ENCODE results near the gene NKPD1. TPM values are rescaled to one million over a fixed set of nuclear protein-coding genes. Genes with fewer than 3 reads are reported as not detected.
A peak's percentile ranks its signal among the peaks of the same experiment; 100 is the strongest.

The NKPD1 gene, protein sequence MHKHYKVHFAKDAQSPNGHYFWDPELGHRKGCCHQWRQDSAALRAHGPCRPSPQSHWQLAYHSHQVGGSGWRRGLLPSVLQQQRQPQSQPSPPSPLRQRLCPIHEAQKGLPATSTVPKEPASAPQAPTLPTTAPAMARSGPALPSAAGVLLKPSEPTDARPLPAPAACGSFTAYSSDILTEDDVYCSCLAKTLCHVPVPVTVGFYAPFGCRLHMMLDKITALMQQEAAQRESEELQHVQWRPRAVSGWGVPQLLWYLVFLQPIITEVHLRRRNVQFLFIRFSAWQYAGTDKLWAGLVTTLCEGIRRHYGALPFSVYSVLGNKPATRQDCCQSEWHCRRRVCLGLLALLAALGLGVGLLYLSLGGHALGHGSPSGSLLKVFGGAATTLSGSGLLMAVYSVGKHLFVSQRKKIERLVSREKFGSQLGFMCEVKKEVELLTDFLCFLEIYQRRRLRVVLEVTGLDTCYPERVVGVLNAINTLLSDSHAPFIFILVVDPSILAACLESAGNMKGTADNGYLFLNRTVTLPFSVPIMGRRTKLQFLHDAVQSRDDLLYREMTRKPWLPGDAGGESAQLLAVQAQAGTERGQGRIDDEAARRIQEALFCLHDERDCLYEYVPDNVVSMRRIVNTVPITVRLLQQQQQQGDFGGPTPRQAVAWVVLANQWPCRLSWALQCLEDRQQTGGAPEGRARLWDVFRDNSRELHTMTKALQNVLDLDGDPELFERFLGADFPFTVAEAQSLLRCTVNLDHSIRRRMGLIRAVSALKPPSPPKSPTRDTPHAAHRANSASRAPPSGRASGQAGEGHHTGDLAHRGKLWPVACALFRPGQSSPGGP
- total RNA-seq (2014; rRNA removed; shearing (Covaris generic)) (0.11 and 0.25 TPM in 2 replicates), polyA plus RNA-seq (2016; fragmentation: Nextera tagmentation; extraction: Ambion mirVana) (not detected in 2 replicates)

DNA sequence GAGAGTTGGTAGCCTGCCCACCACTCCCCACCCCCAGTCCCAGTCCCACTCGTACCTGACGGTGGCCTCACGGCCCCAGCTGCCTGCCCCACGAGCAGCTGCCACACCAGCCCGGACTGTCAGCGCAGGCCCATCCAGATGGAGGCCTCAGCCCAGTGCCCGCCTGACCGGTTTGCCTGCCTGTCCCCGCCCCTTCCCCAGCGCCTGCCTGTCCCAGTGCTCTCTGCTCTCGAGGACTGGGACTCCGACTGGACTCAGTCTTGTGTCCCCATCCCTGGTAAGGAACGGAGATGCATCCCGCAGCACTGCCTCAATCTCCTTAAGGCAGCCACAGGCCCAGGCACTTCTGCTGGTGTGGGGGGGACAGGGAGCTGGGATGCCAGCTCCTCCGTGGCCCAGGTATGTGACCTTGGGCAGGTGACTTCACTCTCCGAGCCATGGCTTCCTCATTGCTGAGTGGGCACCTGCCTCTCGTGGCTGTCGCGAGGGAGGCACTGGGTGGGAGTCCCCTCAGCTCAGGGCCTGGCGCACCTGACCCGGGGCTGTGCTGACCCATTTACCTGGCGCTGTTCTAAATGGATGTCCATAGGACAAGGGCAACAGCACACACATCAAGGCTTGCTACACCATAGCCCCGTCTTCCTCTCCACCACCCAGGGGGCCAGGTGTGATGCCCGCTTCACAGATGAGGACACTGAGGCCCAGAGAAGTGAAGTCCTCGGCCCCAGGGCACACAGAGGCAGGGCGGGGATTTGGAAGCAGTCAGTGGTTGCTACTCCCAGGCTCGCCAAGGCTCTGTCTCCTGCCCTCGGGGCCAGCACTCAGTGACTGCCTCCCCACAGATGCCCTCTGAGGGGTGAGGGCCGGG lies at the start of gene NKPD1:
TSS of gene NKPD1 (minus strand) at position 113 of the 868 bp plus-strand sequence. CDS start 832 bp downstream, outside the sequence.
- in situ Hi-C loops (cut with MboI): no loop called here
- Histone ChIP-seq H3K4me1 (ENCODE audit: insufficient read depth) (peaks cover 4% of the 10 kb centered on the region), H3K36me3 (ENCODE audit: low read depth) (no peaks in the 10 kb centered on the region), H3K9me3 (ENCODE audit: low read depth) (no peaks in the 10 kb centered on the region), H3K27me3 (replicated peaks; ENCODE audit: insufficient read depth) (no peaks in the 10 kb centered on the region), H3K79me2 (ENCODE audit: insufficient read depth) (no peaks in the 10 kb centered on the region), H2AFZ (no peak within 1 kb of the TSS), H3K9me2 (ENCODE audit: insufficient read depth) (no peaks in the 10 kb centered on the region), H4K20me1 (ENCODE audit: insufficient read depth) (no peaks in the 10 kb centered on the region), H3K4me3 (no peak within 1 kb of the TSS), H3F3A (ENCODE audit: insufficient read depth) (no peaks in the 10 kb centered on the region), H3K9ac (no peak within 1 kb of the TSS), H3K4me2 (ENCODE audit: unreplicated experiment) (no peak within 1 kb of the TSS), H3K27ac (no peak within 1 kb of the TSS)
- WGBS, 2 experiments (ENCODE audit: low coverage in 1 of 2, low lambda C conversion rate in 2 of 2, missing lambda C conversion rate in 2 of 2): 42 to 45% methylated on average over 23 to 29 of the region's 29 CpGs
- peak; percentile 43 for DNase-seq
- TF ChIP-seq EZH2 (IDR thresholded peaks at IDR 0.05; ENCODE audit: insufficient read depth, poor library complexity, severe bottlenecking) (no peak), EZH2phosphoT487 (IDR thresholded peaks at IDR 0.05; ENCODE audit: insufficient read depth, low read depth) (no peak)

DNA sequence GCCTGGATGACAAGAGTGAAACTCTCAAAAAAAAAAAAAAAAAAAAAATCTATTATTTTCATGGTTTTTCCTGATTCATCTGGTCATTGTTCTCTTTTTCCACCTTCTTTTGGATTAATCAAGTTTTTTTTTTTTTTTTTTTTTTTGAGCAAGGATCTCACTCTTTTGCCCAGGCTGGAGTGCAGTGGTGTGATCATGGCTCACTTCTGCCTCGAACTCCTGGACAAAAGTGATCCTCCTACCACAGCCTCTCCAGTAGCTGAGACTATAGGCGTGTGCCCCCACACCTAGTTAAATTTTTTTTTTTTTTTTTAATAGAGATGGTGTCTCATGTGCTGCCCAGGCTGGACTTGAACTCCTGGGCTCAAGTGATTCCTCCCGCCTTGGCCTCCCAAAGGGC lies 45.5 kb upstream of the NKPD1 start:
- 75 to 83% methylated on average over 3 of the region's 3 CpGs for WGBS, 2 experiments (ENCODE audit: low coverage in 1 of 2, low lambda C conversion rate in 2 of 2, missing lambda C conversion rate in 2 of 2)
- Histone ChIP-seq H2AFZ (no peak overlapping the region), H3K4me3 (no peak overlapping the region), H3K9me3 (ENCODE audit: low read depth) (no peaks in the 10 kb centered on the region), H3K9ac (no peak overlapping the region), H3F3A (ENCODE audit: insufficient read depth) (no peaks in the 10 kb centered on the region), H3K4me1 (ENCODE audit: insufficient read depth) (no peaks in the 10 kb centered on the region), H3K27me3 (replicated peaks; ENCODE audit: insufficient read depth) (no peaks in the 10 kb centered on the region), H3K27ac (no peak overlapping the region), H4K20me1 (ENCODE audit: insufficient read depth) (no peaks in the 10 kb centered on the region), H3K4me2 (ENCODE audit: unreplicated experiment) (no peak overlapping the region), H3K9me2 (ENCODE audit: insufficient read depth) (no peaks in the 10 kb centered on the region), H3K36me3 (ENCODE audit: low read depth) (no peaks in the 10 kb centered on the region), H3K79me2 (ENCODE audit: insufficient read depth) (no peaks in the 10 kb centered on the region)
- no peak for DNase-seq
- in situ Hi-C loops (cut with MboI): no loop called here
- TF ChIP-seq EZH2 (IDR thresholded peaks at IDR 0.05; ENCODE audit: insufficient read depth, poor library complexity, severe bottlenecking) (no peak), EZH2phosphoT487 (IDR thresholded peaks at IDR 0.05; ENCODE audit: insufficient read depth, low read depth) (no peak)

- H3K27ac ChIP-seq: no peak overlapping the region
- H3F3A ChIP-seq (ENCODE audit: insufficient read depth): no peaks in the 10 kb centered on the region
- H3K4me1 ChIP-seq (ENCODE audit: insufficient read depth): no peaks in the 10 kb centered on the region
- no peak for DNase-seq
- H3K9me3 ChIP-seq (ENCODE audit: low read depth): no peaks in the 10 kb centered on the region
- WGBS, 2 experiments (ENCODE audit: low coverage in 1 of 2, low lambda C conversion rate in 2 of 2, missing lambda C conversion rate in 2 of 2): 74 to 75% methylated on average over 12 of the region's 12 CpGs
- no peaks in the 10 kb centered on the region for H3K27me3 ChIP-seq (replicated peaks; ENCODE audit: insufficient read depth)
- H3K4me2 ChIP-seq (ENCODE audit: unreplicated experiment): no peak overlapping the region
- no peaks in the 10 kb centered on the region for H3K79me2 ChIP-seq (ENCODE audit: insufficient read depth)
- in situ Hi-C loops (cut with MboI): no loop called here
- H3K9me2 ChIP-seq (ENCODE audit: insufficient read depth): no peaks in the 10 kb centered on the region
- no peaks in the 10 kb centered on the region for H3K36me3 ChIP-seq (ENCODE audit: low read depth)
- no peaks in the 10 kb centered on the region for H4K20me1 ChIP-seq (ENCODE audit: insufficient read depth)
- no peak overlapping the region for H2AFZ ChIP-seq
- TF ChIP-seq EZH2phosphoT487 (IDR thresholded peaks at IDR 0.05; ENCODE audit: insufficient read depth, low read depth) (no peak), EZH2 (IDR thresholded peaks at IDR 0.05; ENCODE audit: insufficient read depth, poor library complexity, severe bottlenecking) (no peak)
- no peak overlapping the region for H3K4me3 ChIP-seq
- no peak overlapping the region for H3K9ac ChIP-seq
Observed at GRCh38 chr19:45205810-45206209, 45.0 kb upstream of the NKPD1 start.

GRCh38 chr19:45202637-45203036 lies 41.9 kb upstream of the NKPD1 start:
- no peaks in the 10 kb centered on the region for H3K9me3 ChIP-seq (ENCODE audit: low read depth)
- H3K36me3 ChIP-seq (ENCODE audit: low read depth): no peaks in the 10 kb centered on the region
- in situ Hi-C loops (cut with MboI): no loop called here
- no peak overlapping the region for H3K27ac ChIP-seq
- H3K4me2 ChIP-seq (ENCODE audit: unreplicated experiment): no peak overlapping the region
- no peaks in the 10 kb centered on the region for H3K27me3 ChIP-seq (replicated peaks; ENCODE audit: insufficient read depth)
- 92% methylated on average over 6 of the region's 6 CpGs for WGBS, 2 experiments (ENCODE audit: low coverage in 1 of 2, low lambda C conversion rate in 2 of 2, missing lambda C conversion rate in 2 of 2)
- H4K20me1 ChIP-seq (ENCODE audit: insufficient read depth): no peaks in the 10 kb centered on the region
- DNase-seq: no peak
- H3K9ac ChIP-seq: no peak overlapping the region
- TF ChIP-seq EZH2 (IDR thresholded peaks at IDR 0.05; ENCODE audit: insufficient read depth, poor library complexity, severe bottlenecking) (no peak), EZH2phosphoT487 (IDR thresholded peaks at IDR 0.05; ENCODE audit: insufficient read depth, low read depth) (no peak)
- H3K4me1 ChIP-seq (ENCODE audit: insufficient read depth): no peaks in the 10 kb centered on the region
- no peaks in the 10 kb centered on the region for H3K79me2 ChIP-seq (ENCODE audit: insufficient read depth)
- H3K9me2 ChIP-seq (ENCODE audit: insufficient read depth): no peaks in the 10 kb centered on the region
- no peak overlapping the region for H2AFZ ChIP-seq
- H3K4me3 ChIP-seq: no peak overlapping the region
- H3F3A ChIP-seq (ENCODE audit: insufficient read depth): no peaks in the 10 kb centered on the region

Data from GM23248 (cell line).